ENCODE results near the gene ZNF678. TPM values are rescaled to one million over a fixed set of nuclear protein-coding genes. Genes with fewer than 3 reads are reported as not detected.

Gene ZNF678
- total and polyA plus RNA-seq, 2 donors (not counting 1 experiment from before 2014, with no cell fraction given): 2.2 to 7.3 TPM

- Histone ChIP-seq H3K79me2 (ENCODE audit: control insufficient read depth, insufficient read depth, low read length) (no peaks in the 10 kb centered on the region), H3K27ac (ENCODE audit: insufficient read depth, low read length) (peak overlapping the region; percentile 65), H3K27me3 (ENCODE audit: control insufficient read depth, insufficient read depth, low read length) (no peaks in the 10 kb centered on the region), H3K4me3 (replicated peaks in 1 of 4; ENCODE audit: control extremely low read depth in 1 of 4, insufficient read depth in 1 of 4, low read depth in 3 of 4, low read length in 4 of 4) (no peak overlapping the region), H3K4me1 (ENCODE audit: control insufficient read depth, extremely low read depth, insufficient read depth, low read length) (no peaks in the 10 kb centered on the region), H3K9ac (ENCODE audit: insufficient read depth, low read length) (no peak overlapping the region), H3K4me2 (ENCODE audit: extremely low read depth, insufficient read depth, low read length) (no peak overlapping the region), H3K9me3 (ENCODE audit: control insufficient read depth, insufficient read depth, low read depth, low read length) (no peaks in the 10 kb centered on the region), H2AFZ (ENCODE audit: low read length) (no peak overlapping the region), H4K20me1 (ENCODE audit: control insufficient read depth, extremely low read depth, insufficient read depth, low read length) (no peaks in the 10 kb centered on the region), H3K36me3 (ENCODE audit: control insufficient read depth, insufficient read depth, low read length) (no peaks in the 10 kb centered on the region)
- no peak for DNase-seq (ENCODE audit: low read depth in 2 of 2)
- TF ChIP-seq EZH2 (IDR thresholded peaks at IDR 0.05; ENCODE audit: low read length, missing control alignments): no peak
- no peak for TF ChIP-seq CTCF (conservative IDR thresholded peaks at IDR 0.05 in 1 of 2, IDR thresholded peaks at IDR 0.05 in 1 of 2; ENCODE audit: low read depth in 1 of 2, low read length in 2 of 2)
Measured at GRCh38 chr1:227543283-227544066, 19.9 kb upstream of the ZNF678 start.

DNA sequence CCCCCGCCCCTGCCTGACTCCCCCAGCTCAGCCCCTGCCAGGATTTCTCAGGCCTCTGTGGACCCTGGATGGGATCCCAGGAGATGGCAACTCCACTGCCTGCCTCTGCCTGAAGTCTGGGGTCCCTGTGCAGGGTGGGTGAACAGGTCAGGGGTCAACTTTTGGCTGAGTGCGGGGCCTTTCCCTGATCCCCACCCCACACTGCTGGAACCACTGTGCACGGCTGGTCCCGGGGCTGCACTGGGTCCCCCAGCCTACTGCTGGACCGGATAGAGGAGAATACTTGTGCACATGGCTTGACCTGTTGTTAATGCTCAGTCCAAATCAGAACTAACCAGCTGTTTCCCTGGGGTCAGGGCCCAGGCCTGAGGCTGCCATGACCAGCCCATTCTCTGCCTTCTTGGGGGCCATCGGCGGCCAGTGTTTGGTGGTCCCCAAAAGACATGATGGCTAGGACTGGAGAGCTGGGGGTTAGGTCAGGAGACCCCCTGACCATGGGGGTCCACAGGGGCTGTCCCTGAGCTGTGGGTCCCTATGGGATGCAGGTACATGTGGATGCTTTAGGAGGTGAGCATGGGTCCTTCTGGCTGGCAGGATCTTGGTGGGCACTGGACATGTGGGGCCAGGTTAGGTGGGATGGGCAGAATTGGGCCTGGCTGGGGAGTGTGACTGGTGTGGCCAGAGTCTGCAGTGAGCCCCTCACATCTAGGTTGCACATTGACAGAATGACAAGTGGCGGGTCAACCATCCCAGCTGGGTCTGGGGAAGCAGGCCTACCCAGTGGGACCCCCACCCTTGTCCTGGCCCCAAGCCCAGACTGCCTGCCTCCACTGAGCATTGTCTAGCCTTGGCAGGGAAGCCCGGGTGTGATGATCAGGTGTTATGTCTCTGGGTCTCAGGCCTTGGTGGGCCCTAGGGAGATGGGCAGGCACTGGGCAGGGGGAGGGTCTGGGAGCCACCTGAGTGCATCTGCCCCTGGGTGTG, 19.0 kb upstream of the ZNF678 start:
- Histone ChIP-seq H3K36me3 (ENCODE audit: control insufficient read depth, insufficient read depth, low read length) (no peaks in the 10 kb centered on the region), H3K27me3 (ENCODE audit: control insufficient read depth, insufficient read depth, low read length) (no peaks in the 10 kb centered on the region), H2AFZ (ENCODE audit: low read length) (no peak overlapping the region), H3K27ac (ENCODE audit: insufficient read depth, low read length) (no peak overlapping the region), H3K9me3 (ENCODE audit: control insufficient read depth, insufficient read depth, low read depth, low read length) (no peaks in the 10 kb centered on the region), H3K4me1 (ENCODE audit: control insufficient read depth, extremely low read depth, insufficient read depth, low read length) (no peaks in the 10 kb centered on the region), H4K20me1 (ENCODE audit: control insufficient read depth, extremely low read depth, insufficient read depth, low read length) (no peaks in the 10 kb centered on the region), H3K4me2 (ENCODE audit: extremely low read depth, insufficient read depth, low read length) (no peak overlapping the region), H3K4me3 (replicated peaks in 1 of 4; ENCODE audit: control extremely low read depth in 1 of 4, insufficient read depth in 1 of 4, low read depth in 3 of 4, low read length in 4 of 4) (no peak overlapping the region), H3K79me2 (ENCODE audit: control insufficient read depth, insufficient read depth, low read length) (no peaks in the 10 kb centered on the region), H3K9ac (ENCODE audit: insufficient read depth, low read length) (no peak overlapping the region)
- no peak for TF ChIP-seq CTCF (conservative IDR thresholded peaks at IDR 0.05 in 1 of 2, IDR thresholded peaks at IDR 0.05 in 1 of 2; ENCODE audit: low read depth in 1 of 2, low read length in 2 of 2)
- no peak for TF ChIP-seq EZH2 (IDR thresholded peaks at IDR 0.05; ENCODE audit: low read length, missing control alignments)
- no peak for DNase-seq (ENCODE audit: low read depth in 2 of 2)

DNA sequence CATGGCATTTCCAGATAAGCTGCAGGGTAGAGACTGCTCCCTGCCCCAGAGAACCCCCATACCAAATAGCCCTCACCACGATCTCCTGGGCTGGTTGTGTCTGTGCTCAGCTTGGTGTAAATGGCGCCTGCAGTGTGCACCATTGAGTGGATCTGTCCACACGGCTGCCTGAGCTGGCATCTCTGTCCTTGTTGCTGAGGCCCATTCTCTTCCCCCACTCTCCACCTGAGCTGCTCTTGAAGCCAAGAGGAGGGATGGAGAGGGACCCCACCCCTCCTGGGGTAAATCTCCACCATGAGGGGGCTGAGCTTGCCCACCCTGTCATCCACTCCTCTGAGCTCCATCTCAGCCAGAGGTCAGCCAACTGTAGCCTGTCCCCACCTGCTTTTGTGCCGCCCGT, 18.0 kb upstream of the ZNF678 start:
- Histone ChIP-seq H3K36me3 (ENCODE audit: control insufficient read depth, insufficient read depth, low read length) (no peaks in the 10 kb centered on the region), H3K4me2 (ENCODE audit: extremely low read depth, insufficient read depth, low read length) (no peak overlapping the region), H2AFZ (ENCODE audit: low read length) (no peak overlapping the region), H3K4me1 (ENCODE audit: control insufficient read depth, extremely low read depth, insufficient read depth, low read length) (no peaks in the 10 kb centered on the region), H3K27me3 (ENCODE audit: control insufficient read depth, insufficient read depth, low read length) (no peaks in the 10 kb centered on the region), H3K9ac (ENCODE audit: insufficient read depth, low read length) (no peak overlapping the region), H3K27ac (ENCODE audit: insufficient read depth, low read length) (no peak overlapping the region), H3K79me2 (ENCODE audit: control insufficient read depth, insufficient read depth, low read length) (no peaks in the 10 kb centered on the region), H4K20me1 (ENCODE audit: control insufficient read depth, extremely low read depth, insufficient read depth, low read length) (no peaks in the 10 kb centered on the region), H3K9me3 (ENCODE audit: control insufficient read depth, insufficient read depth, low read depth, low read length) (no peaks in the 10 kb centered on the region), H3K4me3 (replicated peaks in 1 of 4; ENCODE audit: control extremely low read depth in 1 of 4, insufficient read depth in 1 of 4, low read depth in 3 of 4, low read length in 4 of 4) (no peak overlapping the region)
- DNase-seq (ENCODE audit: low read depth in 2 of 2): no peak
- TF ChIP-seq CTCF (conservative IDR thresholded peaks at IDR 0.05 in 1 of 2, IDR thresholded peaks at IDR 0.05 in 1 of 2; ENCODE audit: low read depth in 1 of 2, low read length in 2 of 2) (no peak), EZH2 (IDR thresholded peaks at IDR 0.05; ENCODE audit: low read length, missing control alignments) (no peak)
